Body of pancreas (tissue), 4 donors: Measurements from ENCODE around the gene PHKA1.

Experiments used
- POLR2A ChIP-seq, 3 donors: fragments of 450-650 bp; IDR thresholded peaks; one replicate each; pipeline ENCODE4 v1.6.1; 2016; ENCODE audit warnings: antibody characterized with exemption in 3 of 3, mild to moderate bottlenecking in 2 of 3
- TF ChIP-seq, protein P1 (sequence below), 7 experiments: fragments of 450-650 bp in 4 of 7; fragments of 200-600 bp in 3 of 7; sonication (generic) in 3 of 7; IDR thresholded peaks; one replicate each; pipeline ENCODE4 v1.5.1; 2016 to 2019; ENCODE audit warnings: antibody characterized with exemption in 7 of 7

DNA sequence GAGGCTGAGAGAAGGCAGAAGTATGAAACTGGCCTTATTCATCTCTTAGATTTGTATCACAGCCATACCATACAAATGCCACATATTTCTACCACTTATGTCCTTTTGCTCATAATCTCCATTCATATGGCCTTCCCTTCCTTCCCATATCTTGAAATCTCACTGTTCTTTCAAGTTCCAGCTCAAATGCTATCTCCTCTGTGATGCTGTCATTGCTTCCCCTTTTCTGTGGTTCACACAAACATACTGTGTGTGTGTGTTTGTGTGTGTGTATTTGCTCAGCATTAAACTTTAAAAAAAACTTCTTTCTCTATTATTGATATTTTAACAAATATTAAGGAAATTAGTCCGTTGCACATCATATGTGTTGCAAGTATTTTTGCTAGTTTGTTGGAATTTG lies 26.7 kb downstream of the PHKA1 start:
- TF ChIP-seq, protein P1, sequence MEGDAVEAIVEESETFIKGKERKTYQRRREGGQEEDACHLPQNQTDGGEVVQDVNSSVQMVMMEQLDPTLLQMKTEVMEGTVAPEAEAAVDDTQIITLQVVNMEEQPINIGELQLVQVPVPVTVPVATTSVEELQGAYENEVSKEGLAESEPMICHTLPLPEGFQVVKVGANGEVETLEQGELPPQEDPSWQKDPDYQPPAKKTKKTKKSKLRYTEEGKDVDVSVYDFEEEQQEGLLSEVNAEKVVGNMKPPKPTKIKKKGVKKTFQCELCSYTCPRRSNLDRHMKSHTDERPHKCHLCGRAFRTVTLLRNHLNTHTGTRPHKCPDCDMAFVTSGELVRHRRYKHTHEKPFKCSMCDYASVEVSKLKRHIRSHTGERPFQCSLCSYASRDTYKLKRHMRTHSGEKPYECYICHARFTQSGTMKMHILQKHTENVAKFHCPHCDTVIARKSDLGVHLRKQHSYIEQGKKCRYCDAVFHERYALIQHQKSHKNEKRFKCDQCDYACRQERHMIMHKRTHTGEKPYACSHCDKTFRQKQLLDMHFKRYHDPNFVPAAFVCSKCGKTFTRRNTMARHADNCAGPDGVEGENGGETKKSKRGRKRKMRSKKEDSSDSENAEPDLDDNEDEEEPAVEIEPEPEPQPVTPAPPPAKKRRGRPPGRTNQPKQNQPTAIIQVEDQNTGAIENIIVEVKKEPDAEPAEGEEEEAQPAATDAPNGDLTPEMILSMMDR (IDR thresholded peaks at IDR 0.05) = no peak
- no peak for TF ChIP-seq POLR2A (IDR thresholded peaks at IDR 0.05)
